ENCODE measurements around the gene SV2C.

SV2C gene

DNA sequence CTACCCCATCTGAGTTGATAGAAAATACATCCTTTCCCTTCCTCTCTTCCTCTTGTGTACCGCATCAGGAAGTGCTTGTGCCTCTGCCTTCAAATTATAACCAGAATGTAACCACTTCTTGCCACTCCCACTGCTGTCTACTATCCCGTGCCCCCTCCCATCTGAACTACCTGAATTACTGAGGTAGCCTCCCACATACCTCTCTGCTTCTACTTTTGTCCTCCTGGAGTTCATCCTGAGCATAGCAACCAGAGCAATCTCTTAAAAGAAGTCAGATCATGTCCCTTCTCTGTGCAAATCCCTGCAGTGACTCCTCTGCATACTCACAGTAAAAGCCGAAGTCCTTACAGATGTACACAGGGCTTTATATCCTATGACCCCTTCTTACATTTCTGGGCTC, 23.0 kb downstream of the SV2C start:
- TF ChIP-seq, protein P1, sequence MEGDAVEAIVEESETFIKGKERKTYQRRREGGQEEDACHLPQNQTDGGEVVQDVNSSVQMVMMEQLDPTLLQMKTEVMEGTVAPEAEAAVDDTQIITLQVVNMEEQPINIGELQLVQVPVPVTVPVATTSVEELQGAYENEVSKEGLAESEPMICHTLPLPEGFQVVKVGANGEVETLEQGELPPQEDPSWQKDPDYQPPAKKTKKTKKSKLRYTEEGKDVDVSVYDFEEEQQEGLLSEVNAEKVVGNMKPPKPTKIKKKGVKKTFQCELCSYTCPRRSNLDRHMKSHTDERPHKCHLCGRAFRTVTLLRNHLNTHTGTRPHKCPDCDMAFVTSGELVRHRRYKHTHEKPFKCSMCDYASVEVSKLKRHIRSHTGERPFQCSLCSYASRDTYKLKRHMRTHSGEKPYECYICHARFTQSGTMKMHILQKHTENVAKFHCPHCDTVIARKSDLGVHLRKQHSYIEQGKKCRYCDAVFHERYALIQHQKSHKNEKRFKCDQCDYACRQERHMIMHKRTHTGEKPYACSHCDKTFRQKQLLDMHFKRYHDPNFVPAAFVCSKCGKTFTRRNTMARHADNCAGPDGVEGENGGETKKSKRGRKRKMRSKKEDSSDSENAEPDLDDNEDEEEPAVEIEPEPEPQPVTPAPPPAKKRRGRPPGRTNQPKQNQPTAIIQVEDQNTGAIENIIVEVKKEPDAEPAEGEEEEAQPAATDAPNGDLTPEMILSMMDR (IDR thresholded peaks at IDR 0.05; ENCODE audit: extremely low read depth, missing control alignments) = no peak
- no peak for DNase-seq (ENCODE audit: low spot score)

DNA sequence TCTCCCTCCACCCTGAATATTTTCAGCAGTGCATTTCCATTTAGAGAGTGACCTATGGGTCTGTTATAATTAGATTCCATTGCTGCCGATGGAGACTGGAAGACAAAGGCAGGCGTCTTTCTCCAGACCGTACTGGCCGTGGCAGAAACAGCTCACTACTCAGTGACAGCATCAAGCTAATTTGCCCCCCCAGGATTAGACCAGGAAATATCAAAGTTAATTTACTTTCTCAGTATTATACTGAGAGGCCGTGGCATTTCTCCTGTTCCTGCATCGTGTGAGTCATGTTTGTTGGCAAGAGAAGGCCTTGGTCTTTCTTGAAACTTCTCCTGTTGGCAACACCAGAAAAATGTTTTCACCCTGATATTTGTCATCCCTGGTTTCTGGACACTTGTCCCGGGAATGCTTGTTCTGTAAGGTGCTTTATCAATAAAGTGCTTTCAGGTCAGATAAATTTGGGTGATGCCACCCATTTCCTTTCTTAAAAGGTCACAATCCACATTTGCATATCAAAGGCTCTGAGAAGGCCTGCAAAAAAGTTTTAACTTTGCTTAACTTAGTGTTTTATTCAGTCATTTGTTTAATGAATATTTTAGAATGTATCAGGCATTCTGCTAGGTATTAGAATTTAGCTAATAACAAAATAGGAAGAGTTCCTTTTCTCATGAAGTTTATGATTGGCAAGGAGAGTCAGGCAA, 28.4 kb downstream of the SV2C start:
- no peak for DNase-seq (ENCODE audit: low spot score)
- TF ChIP-seq, protein P1 (IDR thresholded peaks at IDR 0.05; ENCODE audit: extremely low read depth, missing control alignments) = no peak

DNA sequence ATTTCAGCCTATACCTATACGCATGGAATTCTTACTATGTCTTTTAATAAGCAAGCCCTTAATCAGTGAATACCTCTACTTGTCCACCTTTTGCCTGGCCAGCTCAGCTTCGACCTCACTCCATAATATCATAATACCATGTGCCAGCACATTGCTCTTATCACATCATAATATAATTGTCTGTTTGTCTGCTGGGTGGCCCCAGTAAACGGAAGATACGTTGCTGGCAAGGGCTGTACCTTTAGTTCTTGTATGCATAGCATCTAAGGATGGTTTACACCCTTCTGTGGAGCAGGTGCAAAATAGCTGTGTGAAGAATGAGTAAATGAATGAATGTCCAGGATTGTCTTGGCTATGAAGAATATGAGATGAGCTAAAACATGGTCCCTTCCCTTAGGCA, 29.9 kb downstream of the SV2C start:
- DNase-seq (ENCODE audit: low spot score) = no peak
- TF ChIP-seq, protein P1 (IDR thresholded peaks at IDR 0.05; ENCODE audit: extremely low read depth, missing control alignments) = no peak

DNA sequence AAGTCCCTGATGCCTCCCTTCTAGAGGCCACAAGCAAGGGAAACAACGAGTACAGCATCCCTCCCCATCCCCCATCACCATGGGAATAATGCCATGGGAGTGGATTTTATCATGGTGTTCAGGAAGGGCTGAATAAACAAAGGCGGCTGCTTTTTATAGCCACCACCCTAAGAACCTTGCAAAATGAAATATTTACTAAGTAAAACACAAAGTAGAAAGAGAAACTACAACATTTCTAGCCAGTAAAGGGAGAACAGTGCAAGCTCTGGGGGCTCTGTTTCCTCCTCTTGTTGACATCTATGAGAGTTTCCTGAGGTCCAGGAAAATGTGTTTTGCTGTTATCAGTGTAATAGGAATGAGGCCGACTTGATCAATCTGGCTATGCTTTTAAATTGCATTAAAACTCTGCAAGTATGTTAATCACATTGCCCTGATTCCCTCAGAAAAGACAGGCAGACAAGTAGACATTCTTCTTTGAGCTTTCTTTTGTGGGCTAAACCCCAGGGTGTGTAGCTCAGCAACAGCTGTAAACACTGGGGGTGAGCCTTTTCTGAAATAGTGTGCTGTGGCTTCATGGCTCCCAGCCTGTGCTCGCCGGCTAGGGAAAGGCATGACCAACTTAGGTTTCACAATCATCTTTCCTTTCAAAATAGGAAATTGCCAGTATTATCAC, 31.1 kb downstream of the SV2C start:
- TF ChIP-seq, protein P1 (IDR thresholded peaks at IDR 0.05; ENCODE audit: extremely low read depth, missing control alignments) = no peak
- DNase-seq (ENCODE audit: low spot score) = no peak

DNA sequence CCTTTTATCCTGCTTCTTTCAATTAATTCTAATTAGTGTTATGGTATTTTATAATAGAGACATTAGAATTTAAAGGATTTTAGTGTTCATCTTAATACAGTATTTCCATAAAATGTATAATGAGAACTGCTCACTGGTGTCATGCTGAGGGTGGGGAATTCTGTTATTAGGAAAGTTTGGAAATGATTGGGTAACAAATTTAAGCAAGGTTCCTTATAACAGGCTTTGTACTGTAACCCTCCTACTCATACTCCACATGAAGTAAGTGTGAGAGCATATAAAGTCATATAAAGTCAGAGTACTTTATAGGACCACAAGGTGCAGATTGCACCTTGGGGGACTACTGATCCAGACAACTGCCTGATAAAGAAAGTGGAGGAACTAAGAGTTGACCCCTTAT, 42.2 kb downstream of the SV2C start:
- DNase-seq (ENCODE audit: low spot score) = no peak
- TF ChIP-seq, protein P1 (IDR thresholded peaks at IDR 0.05; ENCODE audit: extremely low read depth, missing control alignments) = no peak

DNA sequence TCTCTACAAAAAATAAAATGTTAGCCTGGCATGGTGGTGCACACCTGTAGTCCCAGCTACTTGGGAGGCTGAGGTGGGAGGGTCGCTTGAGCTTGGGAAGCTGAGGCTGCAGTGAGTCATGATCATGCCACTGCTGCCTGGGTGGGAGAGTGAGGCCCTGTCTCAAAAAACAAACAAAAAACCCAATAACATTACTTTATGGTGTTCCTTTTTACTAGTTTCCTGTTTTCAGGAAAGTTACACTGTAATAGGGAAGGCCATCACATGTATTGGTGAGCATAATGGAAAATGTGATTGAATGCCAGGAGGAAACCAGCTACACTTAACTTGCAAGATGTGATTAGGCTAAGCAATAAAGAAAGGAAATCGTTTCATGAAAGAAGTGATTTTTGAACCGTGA, 42.7 kb downstream of the SV2C start:
- TF ChIP-seq, protein P1 (IDR thresholded peaks at IDR 0.05; ENCODE audit: extremely low read depth, missing control alignments) = no peak
- DNase-seq (ENCODE audit: low spot score) = no peak

DNA sequence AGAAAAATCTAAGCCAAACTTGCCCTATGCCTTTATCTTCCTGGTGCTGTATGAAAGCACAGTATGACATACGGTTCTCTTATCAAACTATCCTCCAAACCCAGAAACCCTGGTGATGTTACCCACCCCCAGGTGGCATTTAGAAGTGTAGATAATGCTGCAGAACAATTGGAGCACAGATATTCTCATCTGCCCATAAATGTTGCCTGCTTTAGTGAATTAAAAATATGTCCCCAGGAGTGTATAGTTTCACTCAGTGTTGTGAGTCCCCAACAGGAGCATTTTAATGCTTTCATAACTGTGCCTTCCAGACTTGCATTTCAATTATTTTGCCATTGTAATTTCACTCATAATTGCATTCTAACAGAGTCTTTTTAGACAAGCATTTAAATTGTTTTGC, 50.8 kb downstream of the SV2C start:
- TF ChIP-seq, protein P1 (IDR thresholded peaks at IDR 0.05; ENCODE audit: extremely low read depth, missing control alignments) = no peak
- DNase-seq (ENCODE audit: low spot score) = no peak

Data from GM20000 (cell line).